Trophoblast cell (in vitro differentiated cells and primary cell): ENCODE data around the gene SRI.

Experiments used
- DNase-seq, 2 donors: peaks; one replicate each; pipeline ENCODE4 v3.0.0-alpha.2; 2016
- H2AFZ ChIP-seq: 2 replicates; pipeline ENCODE4 v1.6.1; 2013; ENCODE audit warnings: low read length, moderate library complexity, mild to moderate bottlenecking; ENCODE audit not compliant: insufficient read depth, poor library complexity
- H2AK5ac ChIP-seq: 2 replicates; pipeline ENCODE4 v1.6.1; 2013; ENCODE audit warnings: mild to moderate bottlenecking, low read length
- H2BK120ac ChIP-seq: 2 replicates; pipeline ENCODE4 v1.6.1; 2013; ENCODE audit warnings: low read length, mild to moderate bottlenecking, moderate library complexity; ENCODE audit not compliant: insufficient read depth, poor library complexity
- H2BK12ac ChIP-seq: 2 replicates; pipeline ENCODE4 v1.6.1; 2013; ENCODE audit warnings: mild to moderate bottlenecking, low read length, moderate library complexity
- H2BK5ac ChIP-seq: 2 replicates; pipeline ENCODE4 v1.6.1; 2013; ENCODE audit warnings: low read length, low read depth, moderate library complexity, mild to moderate bottlenecking; ENCODE audit not compliant: poor library complexity
- H3K14ac ChIP-seq: 2 replicates; pipeline ENCODE4 v1.6.1; 2013; ENCODE audit warnings: mild to moderate bottlenecking, low read length
- H3K18ac ChIP-seq: 2 replicates; pipeline ENCODE4 v1.6.1; 2013; ENCODE audit warnings: mild to moderate bottlenecking, low read length
- H3K23ac ChIP-seq: 2 replicates; pipeline ENCODE4 v1.6.1; 2013; ENCODE audit warnings: low read length
- H3K27ac ChIP-seq: 2 replicates; pipeline ENCODE4 v1.5.1; 2013; ENCODE audit warnings: low read depth, mild to moderate bottlenecking, inconsistent platforms, low read length, moderate library complexity
- H3K27me3 ChIP-seq: 2 replicates; pipeline ENCODE4 v1.6.1; 2013; ENCODE audit warnings: inconsistent platforms, mild to moderate bottlenecking, low read length, moderate library complexity; ENCODE audit not compliant: insufficient read depth
- H3K36me3 ChIP-seq, 2 experiments: 1 replicate in 1 of 2; 2 replicates in 1 of 2; pipeline ENCODE4 v1.6.1; 2013; ENCODE audit warnings: low read length in 2 of 2, mild to moderate bottlenecking in 2 of 2, moderate library complexity in 1 of 2; ENCODE audit not compliant: insufficient read depth in 2 of 2, control insufficient read depth in 1 of 2
- H3K4ac ChIP-seq: 2 replicates; pipeline ENCODE4 v1.6.1; 2013; ENCODE audit warnings: low read depth, mild to moderate bottlenecking, low read length, moderate library complexity
- H3K4me1 ChIP-seq, 2 experiments: 1 replicate in 1 of 2; 2 replicates in 1 of 2; pipeline ENCODE4 v1.6.1; 2013; ENCODE audit warnings: low read length in 2 of 2, mild to moderate bottlenecking in 2 of 2, moderate library complexity in 1 of 2; ENCODE audit not compliant: insufficient read depth in 2 of 2, control insufficient read depth in 1 of 2
- H3K4me2 ChIP-seq: 2 replicates; pipeline ENCODE4 v1.6.1; 2013; ENCODE audit warnings: inconsistent platforms, mild to moderate bottlenecking, low read length, moderate library complexity
- H3K4me3 ChIP-seq: 2 replicates; pipeline ENCODE4 v1.5.1; 2013; ENCODE audit warnings: mild to moderate bottlenecking, low read depth, low read length, inconsistent platforms
- H3K79me1 ChIP-seq: one replicate; pipeline ENCODE4 v1.6.1; 2013; ENCODE audit warnings: low read length
- H3K79me2 ChIP-seq: 2 replicates; pipeline ENCODE4 v1.6.1; 2013; ENCODE audit warnings: low read length, mild to moderate bottlenecking; ENCODE audit not compliant: control insufficient read depth, insufficient read depth, poor library complexity
- H3K9ac ChIP-seq: 2 replicates; pipeline ENCODE4 v1.6.1; 2013; ENCODE audit warnings: mild to moderate bottlenecking, low read length
- H3K9me3 ChIP-seq: 2 replicates; pipeline ENCODE4 v1.6.1; 2013; ENCODE audit warnings: low read depth, mild to moderate bottlenecking, control low read depth, inconsistent platforms, low read length; ENCODE audit not compliant: insufficient read depth
- H4K12ac ChIP-seq: 2 replicates; pipeline ENCODE4 v1.6.1; 2013; ENCODE audit warnings: low read depth, mild to moderate bottlenecking, low read length, moderate library complexity
- H4K8ac ChIP-seq: 2 replicates; pipeline ENCODE4 v1.6.1; 2013; ENCODE audit warnings: low read depth, mild to moderate bottlenecking, low read length, moderate library complexity
- H4K91ac ChIP-seq: one replicate; pipeline ENCODE4 v1.6.1; 2013; ENCODE audit warnings: low read depth, mild to moderate bottlenecking, low read length, moderate library complexity
- WGBS: extraction: QIAGEN DNeasy Blood & Tissue Kit; methylation state at CpG from one replicate; pipeline ENCODE4 v1.1.7; 2013; ENCODE audit warnings: missing lambda C conversion rate; ENCODE audit not compliant: insufficient read length, insufficient coverage; ENCODE audit errors: extremely low coverage; 5-methylcytosine and 5-hydroxymethylcytosine counted together

Gene SRI

DNA sequence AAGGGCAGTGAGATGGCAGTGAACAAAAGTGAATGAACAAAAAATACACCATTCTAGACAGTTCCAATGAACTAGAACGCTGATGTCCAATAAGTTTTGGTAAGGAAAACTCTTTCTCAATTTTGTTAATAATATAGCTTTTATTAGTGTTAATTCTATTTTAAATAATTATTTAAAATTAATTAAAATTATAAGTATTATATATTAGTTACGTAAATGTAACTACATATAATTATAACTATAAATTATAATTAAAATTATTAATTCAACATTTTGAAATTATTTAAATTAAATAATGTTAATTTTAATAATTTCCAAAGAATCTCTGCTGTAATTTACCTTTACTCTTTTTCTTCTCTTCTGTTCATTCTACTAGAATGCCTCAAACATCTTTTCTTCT is 5.4 kb downstream of the SRI start:
- Histone ChIP-seq H4K12ac (no peak overlapping the region), H3K18ac (no peak overlapping the region), H3K9ac (no peak overlapping the region), H3K27me3 (no peaks in the 10 kb centered on the region), H3K79me1 (no peaks in the 10 kb centered on the region), H4K91ac (no peak overlapping the region), H4K8ac (no peak overlapping the region), H3K4me3 (no peak overlapping the region), H3K4ac (no peak overlapping the region), H3K79me2 (no peaks in the 10 kb centered on the region), H2BK120ac (no peak overlapping the region), H3K9me3 (no peaks in the 10 kb centered on the region), H2AFZ (no peak overlapping the region), H3K4me1 (peaks cover 5% of the 10 kb centered on the region in 2 experiments), H3K14ac (no peak overlapping the region), H2AK5ac (no peak overlapping the region), H3K23ac (no peak overlapping the region), H2BK5ac (no peak overlapping the region), H3K4me2 (no peak overlapping the region), H3K27ac (no peak overlapping the region), H3K36me3 (peaks cover 12 to 14% of the 10 kb centered on the region in 2 experiments), H2BK12ac (no peak overlapping the region)
- no peak for DNase-seq
- WGBS, result no CpG with 5 or more reads among the region's 2 CpGs

GRCh38 chr7:88212918-88213317 is 6.9 kb downstream of the SRI start:
- no peak overlapping the region for H3K4ac ChIP-seq
- H2BK5ac ChIP-seq, result no peak overlapping the region
- no peaks in the 10 kb centered on the region for H3K79me2 ChIP-seq
- no peak overlapping the region for H3K4me2 ChIP-seq
- no peak overlapping the region for H2AFZ ChIP-seq
- no peak overlapping the region for H2BK12ac ChIP-seq
- no peak for DNase-seq
- H3K9me3 ChIP-seq, result no peaks in the 10 kb centered on the region
- H3K36me3 ChIP-seq, result peaks cover 12 to 16% of the 10 kb centered on the region in 2 experiments
- H2BK120ac ChIP-seq, result no peak overlapping the region
- H4K12ac ChIP-seq, result no peak overlapping the region
- no peak overlapping the region for H3K18ac ChIP-seq
- H4K8ac ChIP-seq, result no peak overlapping the region
- H2AK5ac ChIP-seq, result no peak overlapping the region
- H3K27ac ChIP-seq, result no peak overlapping the region
- H4K91ac ChIP-seq, result no peak overlapping the region
- no peaks in the 10 kb centered on the region for H3K4me1 ChIP-seq
- no peak overlapping the region for H3K14ac ChIP-seq
- H3K23ac ChIP-seq, result no peak overlapping the region
- H3K27me3 ChIP-seq, result no peaks in the 10 kb centered on the region
- H3K4me3 ChIP-seq, result no peak overlapping the region
- H3K79me1 ChIP-seq, result no peaks in the 10 kb centered on the region
- WGBS, result no CpG with 5 or more reads among the region's 1 CpG
- no peak overlapping the region for H3K9ac ChIP-seq

GRCh38 chr7:88208521-88208920 is 11.3 kb downstream of the SRI start:
- H4K12ac ChIP-seq, result no peak overlapping the region
- no peak overlapping the region for H3K4ac ChIP-seq
- H3K23ac ChIP-seq, result no peak overlapping the region
- no peak overlapping the region for H2AK5ac ChIP-seq
- no peak overlapping the region for H4K8ac ChIP-seq
- no peaks in the 10 kb centered on the region for H3K9me3 ChIP-seq
- no peak overlapping the region for H2AFZ ChIP-seq
- no peak overlapping the region for H3K4me2 ChIP-seq
- H3K9ac ChIP-seq, result no peak overlapping the region
- DNase-seq, result no peak
- no peak overlapping the region for H2BK120ac ChIP-seq
- no peak overlapping the region for H2BK12ac ChIP-seq
- no CpG with 5 or more reads among the region's 3 CpGs for WGBS
- H3K27me3 ChIP-seq, result no peaks in the 10 kb centered on the region
- no peak overlapping the region for H2BK5ac ChIP-seq
- H4K91ac ChIP-seq, result no peak overlapping the region
- H3K4me3 ChIP-seq, result no peak overlapping the region
- no peaks in the 10 kb centered on the region for H3K79me1 ChIP-seq
- H3K36me3 ChIP-seq, result peaks cover 5 to 21% of the 10 kb centered on the region in 2 experiments
- no peaks in the 10 kb centered on the region for H3K79me2 ChIP-seq
- no peak overlapping the region for H3K18ac ChIP-seq
- H3K14ac ChIP-seq, result no peak overlapping the region
- no peaks in the 10 kb centered on the region for H3K4me1 ChIP-seq
- no peak overlapping the region for H3K27ac ChIP-seq

DNA sequence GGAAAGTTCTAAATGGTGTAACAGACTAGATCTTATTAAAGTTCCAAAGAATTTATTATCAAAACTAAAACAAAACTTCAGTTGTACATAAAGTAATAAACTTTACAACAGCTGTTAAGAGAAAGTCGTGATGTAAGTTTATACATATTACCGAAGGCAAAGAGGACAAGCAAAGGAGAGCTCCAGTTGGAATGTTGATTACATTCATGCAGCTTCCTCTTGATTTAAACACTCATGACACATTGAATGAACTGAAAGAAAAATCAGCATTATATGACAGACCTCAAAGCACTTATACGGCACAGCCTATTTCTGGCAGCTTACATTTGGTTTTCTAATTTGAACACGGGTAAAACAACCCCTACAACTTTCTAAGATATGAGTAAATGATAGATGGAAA is 13.6 kb downstream of the SRI start:
- DNase-seq, result no peak
- Histone ChIP-seq H2BK120ac (no peak overlapping the region), H3K27me3 (no peaks in the 10 kb centered on the region), H2AFZ (no peak overlapping the region), H4K8ac (no peak overlapping the region), H3K79me2 (no peaks in the 10 kb centered on the region), H3K9me3 (no peaks in the 10 kb centered on the region), H4K12ac (no peak overlapping the region), H3K14ac (no peak overlapping the region), H3K4ac (no peak overlapping the region), H3K23ac (no peak overlapping the region), H3K4me2 (no peak overlapping the region), H3K4me3 (no peak overlapping the region), H3K79me1 (no peaks in the 10 kb centered on the region), H3K4me1 (no peaks in the 10 kb centered on the region), H2BK12ac (no peak overlapping the region), H3K9ac (no peak overlapping the region), H3K18ac (no peak overlapping the region), H3K27ac (no peak overlapping the region), H4K91ac (no peak overlapping the region), H2AK5ac (no peak overlapping the region), H2BK5ac (no peak overlapping the region), H3K36me3 (peaks cover 4 to 19% of the 10 kb centered on the region in 2 experiments)
- no CpG with 5 or more reads among the region's 4 CpGs for WGBS
